Measurements from ENCODE around the gene CRNKL1.
A peak's percentile ranks its signal among the peaks of the same experiment; 100 is the strongest.

CRNKL1 gene

GRCh38 chr20:20038586-20038985 lies 13.7 kb downstream of the CRNKL1 start:
- Histone ChIP-seq H3K9me3 (ENCODE audit: low read depth, low read length) (no peaks in the 10 kb centered on the region), H3K36me3 (ENCODE audit: insufficient read depth, low read length) (peaks cover 98% of the 10 kb centered on the region), H3K9ac (ENCODE audit: insufficient read length) (no peak overlapping the region), H3K4me3 (no peak overlapping the region), H3K27ac (peak overlapping the region; percentile 62)
- TF ChIP-seq FOXP2 (optimal IDR thresholded peaks at IDR 0.05; ENCODE audit: control extremely low read depth, extremely low read length, insufficient read depth) = no peak
- no peak for TF ChIP-seq EZH2 (IDR thresholded peaks at IDR 0.05)
- TF ChIP-seq POLR2AphosphoS5 (IDR thresholded peaks at IDR 0.05; ENCODE audit: borderline replicate concordance, low read depth, low read length) = no peak
- no peak for DNase-seq (ENCODE audit: low read depth, low spot score)

GRCh38 chr20:20037960-20038359 lies 14.3 kb downstream of the CRNKL1 start:
- peak; percentile 12 for DNase-seq (ENCODE audit: low read depth, low spot score)
- TF ChIP-seq FOXP2 (optimal IDR thresholded peaks at IDR 0.05; ENCODE audit: control extremely low read depth, extremely low read length, insufficient read depth) (no peak), EZH2 (IDR thresholded peaks at IDR 0.05) (no peak), POLR2AphosphoS5 (IDR thresholded peaks at IDR 0.05; ENCODE audit: borderline replicate concordance, low read depth, low read length) (no peak)
- peaks cover 98% of the 10 kb centered on the region for H3K36me3 ChIP-seq (ENCODE audit: insufficient read depth, low read length)
- H3K4me3 ChIP-seq = no peak overlapping the region
- H3K9me3 ChIP-seq (ENCODE audit: low read depth, low read length) = no peaks in the 10 kb centered on the region
- H3K27ac ChIP-seq = peak overlapping the region; percentile 62
- no peak overlapping the region for H3K9ac ChIP-seq (ENCODE audit: insufficient read length)

GRCh38 chr20:20036756-20037155 lies 15.5 kb downstream of the CRNKL1 start:
- no peak overlapping the region for H3K27ac ChIP-seq
- H3K9ac ChIP-seq (ENCODE audit: insufficient read length) = no peak overlapping the region
- H3K9me3 ChIP-seq (ENCODE audit: low read depth, low read length) = no peaks in the 10 kb centered on the region
- H3K36me3 ChIP-seq (ENCODE audit: insufficient read depth, low read length) = peaks cover 97% of the 10 kb centered on the region
- H3K4me3 ChIP-seq = no peak overlapping the region
- DNase-seq (ENCODE audit: low read depth, low spot score) = no peak
- TF ChIP-seq EZH2 (IDR thresholded peaks at IDR 0.05) = no peak
- no peak for TF ChIP-seq FOXP2 (optimal IDR thresholded peaks at IDR 0.05; ENCODE audit: control extremely low read depth, extremely low read length, insufficient read depth)
- no peak for TF ChIP-seq POLR2AphosphoS5 (IDR thresholded peaks at IDR 0.05; ENCODE audit: borderline replicate concordance, low read depth, low read length)

- no peak for DNase-seq (ENCODE audit: low read depth, low spot score)
- H3K4me3 ChIP-seq = no peak overlapping the region
- H3K9ac ChIP-seq (ENCODE audit: insufficient read length) = no peak overlapping the region
- peaks cover 93% of the 10 kb centered on the region for H3K36me3 ChIP-seq (ENCODE audit: insufficient read depth, low read length)
- no peaks in the 10 kb centered on the region for H3K9me3 ChIP-seq (ENCODE audit: low read depth, low read length)
- H3K27ac ChIP-seq = no peak overlapping the region
- TF ChIP-seq FOXP2 (optimal IDR thresholded peaks at IDR 0.05; ENCODE audit: control extremely low read depth, extremely low read length, insufficient read depth) (no peak), EZH2 (IDR thresholded peaks at IDR 0.05) (no peak), POLR2AphosphoS5 (IDR thresholded peaks at IDR 0.05; ENCODE audit: borderline replicate concordance, low read depth, low read length) (no peak)
These were observed 17.8 kb downstream of the CRNKL1 start for GRCh38 chr20:20034486-20034885.

GRCh38 chr20:20031790-20032189 lies 20.5 kb downstream of the CRNKL1 start:
- no peak for DNase-seq (ENCODE audit: low read depth, low spot score)
- Histone ChIP-seq H3K36me3 (ENCODE audit: insufficient read depth, low read length) (peaks cover 81% of the 10 kb centered on the region), H3K9me3 (ENCODE audit: low read depth, low read length) (no peaks in the 10 kb centered on the region), H3K4me3 (no peak overlapping the region), H3K9ac (ENCODE audit: insufficient read length) (no peak overlapping the region), H3K27ac (no peak overlapping the region)
- TF ChIP-seq POLR2AphosphoS5 (IDR thresholded peaks at IDR 0.05; ENCODE audit: borderline replicate concordance, low read depth, low read length) = no peak

- Histone ChIP-seq H3K9ac (ENCODE audit: insufficient read length) (no peak overlapping the region), H3K36me3 (ENCODE audit: insufficient read depth, low read length) (peaks cover 65% of the 10 kb centered on the region), H3K27ac (no peak overlapping the region), H3K9me3 (ENCODE audit: low read depth, low read length) (no peaks in the 10 kb centered on the region), H3K4me3 (no peak overlapping the region)
- no peak for DNase-seq (ENCODE audit: low read depth, low spot score)
- TF ChIP-seq FOXP2 (optimal IDR thresholded peaks at IDR 0.05; ENCODE audit: control extremely low read depth, extremely low read length, insufficient read depth) = no peak
- TF ChIP-seq POLR2AphosphoS5 (IDR thresholded peaks at IDR 0.05; ENCODE audit: borderline replicate concordance, low read depth, low read length) = no peak
- no peak for TF ChIP-seq EZH2 (IDR thresholded peaks at IDR 0.05)
These were observed 25.0 kb downstream of the CRNKL1 start for GRCh38 chr20:20027284-20027683.

- Histone ChIP-seq H3K9ac (ENCODE audit: insufficient read length) (no peak overlapping the region), H3K9me3 (ENCODE audit: low read depth, low read length) (no peaks in the 10 kb centered on the region), H3K4me3 (no peak overlapping the region), H3K36me3 (ENCODE audit: insufficient read depth, low read length) (peaks cover 48% of the 10 kb centered on the region), H3K27ac (peak overlapping the region; percentile 45; the same call in 1 of the 2 replicates)
- no peak for DNase-seq (ENCODE audit: low read depth, low spot score)
- TF ChIP-seq FOXP2 (optimal IDR thresholded peaks at IDR 0.05; ENCODE audit: control extremely low read depth, extremely low read length, insufficient read depth) (no peak), POLR2AphosphoS5 (IDR thresholded peaks at IDR 0.05; ENCODE audit: borderline replicate concordance, low read depth, low read length) (no peak), EZH2 (IDR thresholded peaks at IDR 0.05) (no peak)
These were observed 27.3 kb downstream of the CRNKL1 start for GRCh38 chr20:20024942-20025341.

GRCh38 chr20:20023395-20023794 lies 28.9 kb downstream of the CRNKL1 start:
- Histone ChIP-seq H3K9ac (ENCODE audit: insufficient read length) (no peak overlapping the region), H3K36me3 (ENCODE audit: insufficient read depth, low read length) (peaks cover 48% of the 10 kb centered on the region), H3K27ac (no peak overlapping the region), H3K9me3 (ENCODE audit: low read depth, low read length) (no peaks in the 10 kb centered on the region), H3K4me3 (no peak overlapping the region)
- no peak for DNase-seq (ENCODE audit: low read depth, low spot score)
- TF ChIP-seq POLR2AphosphoS5 (IDR thresholded peaks at IDR 0.05; ENCODE audit: borderline replicate concordance, low read depth, low read length) = no peak
- no peak for TF ChIP-seq FOXP2 (optimal IDR thresholded peaks at IDR 0.05; ENCODE audit: control extremely low read depth, extremely low read length, insufficient read depth)
- TF ChIP-seq EZH2 (IDR thresholded peaks at IDR 0.05) = no peak

- H3K27ac ChIP-seq = peak overlapping the region; percentile 11; the same call in 1 of the 2 replicates
- no peaks in the 10 kb centered on the region for H3K9me3 ChIP-seq (ENCODE audit: low read depth, low read length)
- TF ChIP-seq FOXP2 (optimal IDR thresholded peaks at IDR 0.05; ENCODE audit: control extremely low read depth, extremely low read length, insufficient read depth) = no peak
- no peak for DNase-seq (ENCODE audit: low read depth, low spot score)
- no peak overlapping the region for H3K4me3 ChIP-seq
- H3K9ac ChIP-seq (ENCODE audit: insufficient read length) = no peak overlapping the region
- peaks cover 44% of the 10 kb centered on the region for H3K36me3 ChIP-seq (ENCODE audit: insufficient read depth, low read length)
These were observed 29.8 kb downstream of the CRNKL1 start for GRCh38 chr20:20022498-20022897.

Data from SK-N-MC (cell line).